H1 (cell line): Measurements from ENCODE around the gene C5orf46. TPM values are rescaled to one million over a fixed set of nuclear protein-coding genes. Genes with fewer than 3 reads are reported as not detected.

Experiments used
- polyA plus RNA-seq, 7 experiments: library from polyadenylated mRNA; depleted of rRNA in 3 of 7; stranded (reverse) in 5 of 7; unstranded in 2 of 7; fragments of >200 nt in 5 of 7; fragments of 200-250 nt in 2 of 7; gene quantifications; 1 replicate in 5 of 7; 2 replicates in 1 of 7; 4 replicates in 1 of 7; pipeline versions ENCODE4 v1.2.1 to v1.2.3, GENCODE V29; 2011 to 2013; ENCODE audit warnings: missing spikeins in 2 of 7, mixed read lengths in 2 of 7
- total RNA-seq: library from RNA; stranded (reverse); fragmentation: NEBNext Ultra II Directional; extraction: Animal tissue kit (Norgen Biotek cat#: 25700); gene quantifications from 2 replicates; pipeline ENCODE4 v1.2.1, GENCODE V29; 2021
- TF ChIP-seq, protein P1 (sequence below), 3 experiments: IDR thresholded peaks; 1 replicate in 2 of 3; 2 replicates in 1 of 3; pipeline versions ENCODE4 v1.5.1 to v1.6.1; 2011; ENCODE audit warnings: low read length in 3 of 3, mild to moderate bottlenecking in 3 of 3, inconsistent platforms in 2 of 3, low read depth in 1 of 3, moderate library complexity in 1 of 3; ENCODE audit not compliant: insufficient read depth in 1 of 3; ENCODE audit errors: control extremely low read depth in 1 of 3

The C5orf46 gene
- total and polyA plus RNA-seq, 2 of the 8 experiments (the other 6 are each of a cell fraction or from before 2014, with no cell fraction given): not detected

GRCh38 chr5:147857302-147858129 lies 48.8 kb downstream of the C5orf46 start (continued):
- TF ChIP-seq, protein P1, sequence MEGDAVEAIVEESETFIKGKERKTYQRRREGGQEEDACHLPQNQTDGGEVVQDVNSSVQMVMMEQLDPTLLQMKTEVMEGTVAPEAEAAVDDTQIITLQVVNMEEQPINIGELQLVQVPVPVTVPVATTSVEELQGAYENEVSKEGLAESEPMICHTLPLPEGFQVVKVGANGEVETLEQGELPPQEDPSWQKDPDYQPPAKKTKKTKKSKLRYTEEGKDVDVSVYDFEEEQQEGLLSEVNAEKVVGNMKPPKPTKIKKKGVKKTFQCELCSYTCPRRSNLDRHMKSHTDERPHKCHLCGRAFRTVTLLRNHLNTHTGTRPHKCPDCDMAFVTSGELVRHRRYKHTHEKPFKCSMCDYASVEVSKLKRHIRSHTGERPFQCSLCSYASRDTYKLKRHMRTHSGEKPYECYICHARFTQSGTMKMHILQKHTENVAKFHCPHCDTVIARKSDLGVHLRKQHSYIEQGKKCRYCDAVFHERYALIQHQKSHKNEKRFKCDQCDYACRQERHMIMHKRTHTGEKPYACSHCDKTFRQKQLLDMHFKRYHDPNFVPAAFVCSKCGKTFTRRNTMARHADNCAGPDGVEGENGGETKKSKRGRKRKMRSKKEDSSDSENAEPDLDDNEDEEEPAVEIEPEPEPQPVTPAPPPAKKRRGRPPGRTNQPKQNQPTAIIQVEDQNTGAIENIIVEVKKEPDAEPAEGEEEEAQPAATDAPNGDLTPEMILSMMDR (IDR thresholded peaks at IDR 0.05; ENCODE audit: control extremely low read depth in 1 of 3, insufficient read depth in 1 of 3, low read depth in 1 of 3, low read length in 3 of 3): peak in 2 of 3 experiments; percentile 61 to 83; a peak in 3 of 4 replicates
